GM12878 (cell line): ENCODE measurements around the gene KBTBD4.

Experiments used
- CBFB ChIP-seq: IDR thresholded peaks from 2 replicates; pipeline ENCODE4 v1.6.1; 2016; ENCODE audit warnings: antibody characterized with exemption, low read depth
- CREB1 ChIP-seq: IDR thresholded peaks from 2 replicates; pipeline ENCODE4 v1.6.1; 2012; ENCODE audit warnings: low read depth, mild to moderate bottlenecking, inconsistent platforms
- CTCF ChIP-seq, 3 experiments: IDR thresholded peaks in 2 of 3; conservative IDR thresholded peaks in 1 of 3; 2 replicates each; pipeline ENCODE4 v1.5.1; 2011; ENCODE audit warnings: low read depth in 3 of 3, low read length in 3 of 3, mild to moderate bottlenecking in 3 of 3, control low read depth in 2 of 3, moderate library complexity in 2 of 3, inconsistent platforms in 1 of 3, mixed read lengths in 1 of 3; ENCODE audit not compliant: control insufficient read depth in 2 of 3, insufficient read depth in 1 of 3; ENCODE audit errors: extremely low read depth in 1 of 3
- EP300 ChIP-seq, 2 experiments: fragments of 150-350 bp in 1 of 2; IDR thresholded peaks; 2 replicates each; pipeline ENCODE4 v1.6.1; 2011 to 2012; ENCODE audit warnings: low read depth in 2 of 2, low read length in 2 of 2, borderline replicate concordance in 1 of 2, improper control_type of control experiment in 1 of 2, inconsistent platforms in 1 of 2; ENCODE audit not compliant: control insufficient read depth in 1 of 2
- NRF1 ChIP-seq: conservative IDR thresholded peaks from 2 replicates; pipeline ENCODE4 v1.6.1; 2011; ENCODE audit warnings: mild to moderate bottlenecking, low read depth, low read length, improper control_type of control experiment
- POLR2AphosphoS5 ChIP-seq: IDR thresholded peaks from 2 replicates; pipeline ENCODE4 v1.6.1; 2011; ENCODE audit warnings: mild to moderate bottlenecking, low read length, inconsistent platforms
- RBBP5 ChIP-seq: fragments of 200-600 bp; sonication (generic); conservative IDR thresholded peaks from 2 replicates; pipeline ENCODE4 v1.6.1; 2016
- TCF7 ChIP-seq: IDR thresholded peaks from 2 replicates; pipeline ENCODE4 v1.6.1; 2014; ENCODE audit warnings: antibody characterized with exemption, borderline replicate concordance

- TF ChIP-seq POLR2AphosphoS5: no peak
- no peak for TF ChIP-seq EP300 (IDR thresholded peaks at IDR 0.05; ENCODE audit: borderline replicate concordance in 1 of 2, control insufficient read depth in 1 of 2, low read depth in 2 of 2, low read length in 2 of 2)
- TF ChIP-seq RBBP5: no peak
- no peak for TF ChIP-seq CBFB
- TF ChIP-seq CREB1: no peak
- TF ChIP-seq TCF7: no peak
- no peak for TF ChIP-seq CTCF (IDR thresholded peaks at IDR 0.05 in 2 of 3, conservative IDR thresholded peaks at IDR 0.05 in 1 of 3; ENCODE audit: control insufficient read depth in 2 of 3, extremely low read depth in 1 of 3, insufficient read depth in 1 of 3, low read depth in 3 of 3, low read length in 3 of 3)
- TF ChIP-seq NRF1: no peak
Observed at GRCh38 chr11:47587039-47587716, 8.4 kb upstream of the KBTBD4 start.
